ENCODE measurements around the gene RNF19B. TPM values are rescaled to one million over a fixed set of nuclear protein-coding genes. Genes with fewer than 3 reads are reported as not detected.
"Not testable (repeated sequence)": the region's sequence is repeated elsewhere in the genome, so short reads cannot be mapped to it uniquely, and the experiment has no call there.

The RNF19B gene
- total RNA-seq, 1 donor from 2014 or later = 29.6 TPM

- DNase-seq (ENCODE audit: low spot score) = no peak
These were observed 32.8 kb downstream of the RNF19B start for GRCh38 chr1:32931760-32932159.

- DNase-seq (ENCODE audit: low spot score) = no peak
These were observed 35.2 kb downstream of the RNF19B start for GRCh38 chr1:32929366-32929765.

- no peak for DNase-seq (ENCODE audit: low spot score)
These were observed 35.9 kb downstream of the RNF19B start for GRCh38 chr1:32928715-32929114.

- DNase-seq (ENCODE audit: low spot score) = no peak
These were observed 36.3 kb downstream of the RNF19B start for GRCh38 chr1:32928285-32928684.

DNA sequence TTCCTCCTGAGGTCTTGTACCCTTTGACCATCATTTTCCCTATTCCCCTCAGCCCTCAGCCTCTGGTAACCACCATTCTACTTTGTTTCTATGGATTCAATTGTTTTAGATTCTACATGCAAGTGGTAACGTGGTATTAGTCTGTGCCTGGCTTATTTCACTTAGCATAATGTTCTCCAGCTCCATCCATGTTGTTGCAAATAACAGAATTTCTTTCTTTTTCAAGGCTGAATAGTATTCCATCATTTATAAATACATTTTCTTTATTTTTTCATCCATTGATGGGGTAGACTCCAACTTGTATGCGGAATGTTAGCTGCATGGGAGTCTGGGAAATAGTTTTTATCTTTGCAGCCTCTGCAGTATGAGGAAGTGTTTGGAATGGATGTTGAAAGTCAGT, 37.2 kb downstream of the RNF19B start:
- no peak for DNase-seq (ENCODE audit: low spot score)

- no peak for DNase-seq (ENCODE audit: low spot score)
These were observed 38.0 kb downstream of the RNF19B start for GRCh38 chr1:32926562-32926961.

GRCh38 chr1:32925403-32926162, 39.0 kb downstream of the RNF19B start:
- no peak for DNase-seq (ENCODE audit: low spot score)

DNA sequence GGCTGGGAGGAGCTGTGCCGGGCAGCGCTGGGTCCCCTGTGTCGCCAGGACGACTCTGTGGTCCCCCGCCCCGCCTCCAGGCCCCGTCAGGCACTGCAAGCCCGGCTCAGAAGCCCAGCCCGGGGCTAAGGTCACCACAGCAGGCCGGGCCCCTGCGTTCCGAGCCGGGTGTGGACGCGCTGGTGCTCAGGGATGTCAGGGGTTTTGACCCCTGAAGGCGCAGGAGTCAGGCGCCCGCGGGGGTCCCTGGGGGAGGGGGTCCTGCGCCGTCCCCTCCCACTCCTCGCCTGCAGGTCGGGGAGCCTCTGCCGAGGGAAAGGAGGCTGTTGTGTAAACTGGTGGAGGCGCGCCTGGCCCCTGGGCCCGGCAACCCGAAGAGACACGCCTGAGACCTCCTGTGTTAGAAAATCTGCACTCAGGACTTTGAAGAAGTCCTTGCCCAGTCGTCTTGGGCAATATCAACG, 39.7 kb downstream of the RNF19B start:
- no peak for DNase-seq (ENCODE audit: low spot score)

- DNase-seq (ENCODE audit: low spot score) = no peak
These were observed 43.8 kb downstream of the RNF19B start for GRCh38 chr1:32920833-32921232.

GRCh38 chr1:32919811-32920733, 44.5 kb downstream of the RNF19B start:
- no peak for DNase-seq (ENCODE audit: low spot score)

DNA sequence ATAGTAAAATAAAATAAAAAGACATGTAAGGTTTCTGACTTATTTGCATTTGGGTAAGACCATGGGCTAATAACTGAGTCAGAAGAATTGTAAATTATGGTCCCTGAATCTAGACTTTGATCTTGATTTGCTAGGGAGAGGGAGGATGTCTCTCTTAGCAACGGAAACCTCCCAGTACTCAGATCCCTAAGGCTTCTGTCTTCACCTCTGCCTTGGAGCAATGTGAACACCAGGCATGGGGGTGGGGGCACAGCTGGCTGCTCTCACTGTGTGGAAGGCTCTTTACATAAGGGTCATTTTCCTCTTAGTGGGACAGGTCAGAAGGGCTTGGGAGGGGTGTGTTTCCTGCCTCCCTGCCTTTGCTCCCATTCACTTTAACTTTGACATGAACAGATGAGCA, 46.4 kb downstream of the RNF19B start:
- DNase-seq (ENCODE audit: low spot score) = no peak

DNA sequence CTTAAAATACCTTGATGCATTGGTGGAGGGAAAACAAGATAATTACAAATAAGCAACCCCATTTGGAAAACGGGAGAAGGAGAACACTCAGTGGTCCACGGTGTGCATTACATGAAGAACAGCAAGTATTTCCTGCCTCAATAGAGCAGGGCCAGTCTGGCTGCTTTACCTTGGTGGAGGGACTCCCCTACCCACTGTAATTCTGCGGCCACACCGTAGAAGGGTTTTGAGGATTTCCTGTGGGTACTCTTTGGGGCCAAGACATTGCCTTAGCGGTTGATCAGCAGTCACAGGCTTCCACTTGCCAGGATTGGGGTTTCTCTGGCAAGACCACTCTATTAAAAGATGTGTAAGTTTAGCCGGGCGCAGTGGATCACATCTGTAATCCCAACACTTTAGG, 47.1 kb downstream of the RNF19B start:
- DNase-seq (ENCODE audit: low spot score) = no peak

DNA sequence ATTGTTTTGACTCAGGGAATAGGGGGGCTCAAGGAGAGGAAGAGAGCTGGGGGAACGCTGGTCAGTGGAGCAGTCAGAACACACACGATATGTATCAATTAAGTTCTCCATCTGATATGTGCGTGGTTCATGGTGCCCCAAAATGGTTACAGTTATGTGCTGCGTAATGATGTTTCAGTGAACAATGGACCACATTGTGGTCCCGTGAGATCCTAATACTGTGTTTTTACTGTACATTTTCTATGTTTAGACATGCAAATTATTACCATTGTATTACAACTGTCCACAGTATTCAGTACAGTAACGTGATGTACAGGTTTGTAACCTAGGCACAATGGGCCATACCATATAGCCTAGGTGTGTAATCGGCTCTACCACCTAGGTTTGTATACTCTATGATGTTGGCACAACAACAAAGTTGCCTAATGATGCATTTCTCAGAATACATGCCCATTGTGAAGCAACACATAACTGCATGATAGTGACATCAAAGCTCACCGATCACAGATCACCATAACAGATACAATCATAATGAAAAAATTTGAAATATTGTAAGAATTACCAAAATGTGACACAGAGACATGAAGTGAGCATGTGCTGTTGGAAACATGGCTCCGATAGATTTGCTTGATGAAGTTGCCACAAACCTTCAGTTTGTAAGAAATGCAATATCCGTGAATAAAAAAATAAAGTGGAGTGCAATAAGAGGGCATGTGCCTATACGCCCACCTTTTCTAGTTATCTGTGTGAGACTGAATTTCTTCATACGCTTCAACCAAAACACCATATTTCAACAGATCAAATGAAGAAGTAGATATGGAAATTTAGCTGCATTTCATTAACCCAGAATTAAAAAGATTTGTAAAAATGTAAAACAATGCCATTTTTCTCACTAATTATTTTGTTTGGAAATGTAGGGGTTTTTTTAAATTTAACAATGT, 48.6 kb downstream of the RNF19B start:
- no peak for DNase-seq (ENCODE audit: low spot score)

- DNase-seq (ENCODE audit: low spot score) = no peak
These were observed 54.3 kb downstream of the RNF19B start for GRCh38 chr1:32910319-32910718.

- no peak for DNase-seq (ENCODE audit: low spot score)
These were observed 57.2 kb downstream of the RNF19B start for GRCh38 chr1:32907435-32907834.

DNA sequence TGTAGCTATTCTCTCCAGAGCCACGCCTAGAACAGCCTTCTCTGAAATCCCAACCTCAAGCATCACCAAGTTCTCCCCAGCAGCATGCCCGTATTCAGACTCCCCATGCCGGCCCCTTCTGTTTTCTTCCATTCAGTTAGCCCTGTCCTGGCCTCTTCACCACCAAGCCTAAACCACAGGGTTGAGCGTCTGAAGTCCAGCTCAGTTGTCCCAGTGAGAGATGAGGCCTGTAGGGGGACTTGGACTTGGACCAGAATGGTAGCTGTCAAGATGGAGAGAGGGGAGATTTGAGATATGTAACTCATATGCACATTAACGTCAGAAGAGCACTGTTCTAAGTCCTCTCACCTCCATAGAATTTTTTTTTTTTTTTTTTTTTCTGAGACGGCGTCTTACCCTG, 58.0 kb downstream of the RNF19B start:
- no peak for DNase-seq (ENCODE audit: low spot score)

DNA sequence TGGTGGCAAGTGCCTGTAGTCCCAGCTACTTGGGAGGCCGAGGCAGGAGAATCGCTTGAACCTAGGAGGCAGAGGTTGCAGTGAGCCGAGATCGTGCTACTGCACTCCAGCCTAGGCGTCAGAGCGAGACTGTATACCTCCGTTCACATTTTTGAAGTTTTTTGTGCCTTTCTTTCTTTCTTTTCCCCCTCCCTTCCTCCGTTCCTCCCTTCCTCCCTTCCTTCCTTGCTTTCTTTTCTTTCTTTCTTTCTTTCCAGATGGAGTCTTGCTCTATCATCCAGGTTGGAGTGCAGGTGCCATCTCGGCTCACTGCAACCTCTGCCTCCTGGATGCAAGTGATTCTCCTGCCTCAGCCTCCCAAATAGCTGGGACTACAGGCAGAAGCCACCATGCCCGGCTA, 59.0 kb downstream of the RNF19B start:
- not testable (repeated sequence) for DNase-seq (ENCODE audit: low spot score)

DNA sequence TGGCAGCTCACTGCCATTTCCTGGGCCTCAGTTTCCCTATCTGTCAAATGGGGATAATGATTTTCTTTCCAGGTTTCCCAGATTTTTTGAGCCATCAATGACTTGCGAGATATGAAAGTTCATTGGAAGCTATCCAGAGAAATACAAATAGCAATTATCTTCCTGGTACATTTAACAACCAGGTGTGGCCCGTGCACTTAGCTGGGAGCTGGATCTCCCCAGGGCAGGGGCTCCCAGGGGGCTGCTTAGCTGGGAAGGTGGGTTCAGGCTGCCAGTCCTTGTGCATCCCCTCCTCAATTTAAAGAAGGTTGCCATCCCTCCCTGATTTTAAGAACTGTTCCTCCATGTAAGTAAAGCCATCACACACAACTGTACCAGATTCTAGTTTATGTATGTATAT, 59.8 kb downstream of the RNF19B start:
- no peak for DNase-seq (ENCODE audit: low spot score)

DNA sequence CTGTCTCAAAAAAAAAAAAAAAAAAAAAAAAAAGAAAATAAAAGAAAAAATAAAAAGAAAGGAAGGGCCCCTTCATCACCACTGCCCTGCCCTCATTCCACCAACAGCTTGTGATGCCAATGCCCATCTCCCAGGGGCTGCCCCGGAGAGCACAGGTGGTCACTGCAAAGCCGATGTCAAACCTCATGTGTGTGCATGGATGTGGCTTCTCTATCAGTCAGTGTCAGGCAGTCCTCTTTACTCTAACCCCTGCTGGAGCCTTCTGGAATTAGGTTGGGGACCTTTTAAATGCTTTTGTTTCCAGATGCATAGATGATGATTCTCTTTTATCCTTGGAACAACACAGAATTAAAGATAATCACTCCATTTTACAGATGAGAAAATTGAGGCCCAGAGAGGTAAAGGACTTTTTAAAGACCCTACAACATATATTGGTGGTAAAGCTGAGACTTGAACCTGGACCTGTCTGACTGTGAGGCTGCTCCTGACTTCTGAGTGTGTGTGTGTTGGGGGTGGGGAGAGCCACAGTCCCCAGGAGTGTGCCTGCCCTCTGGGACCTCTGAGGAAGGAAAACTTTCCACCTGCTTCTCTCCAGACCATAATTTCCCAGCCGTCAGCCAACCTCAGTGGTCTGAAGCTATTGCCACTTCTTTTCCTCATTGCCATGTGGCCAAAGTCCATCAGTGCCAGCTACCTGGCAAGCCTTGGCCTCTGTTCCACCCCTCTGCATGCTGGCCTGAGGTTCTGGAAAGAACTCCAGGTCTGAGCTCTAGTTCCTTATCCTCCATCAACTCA, 60.4 kb downstream of the RNF19B start:
- DNase-seq (ENCODE audit: low spot score) = no peak

DNA sequence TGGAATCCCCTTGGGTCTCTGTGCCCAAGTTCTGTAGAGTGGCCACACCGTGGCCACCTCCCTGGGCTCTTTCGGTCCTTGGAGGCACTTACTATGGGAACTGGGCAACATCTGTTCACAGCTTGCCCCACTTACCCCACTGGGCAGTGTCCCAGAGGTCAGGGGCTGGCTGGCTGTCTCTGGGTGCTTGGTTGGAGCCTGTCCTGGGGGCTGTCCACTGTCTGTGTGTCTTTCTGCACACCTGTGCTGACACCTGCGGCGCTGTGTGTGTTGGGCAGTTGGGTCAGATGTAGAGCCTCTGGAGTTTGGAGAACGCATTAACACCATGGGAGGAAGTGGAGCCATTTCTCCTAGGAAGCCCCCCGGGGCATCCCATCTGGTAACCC, 62.1 kb downstream of the RNF19B start:
- DNase-seq (ENCODE audit: low spot score) = no peak

Data from ureter (tissue), 1 donor.